Cerebellar nuclear complex (tissue), 1 donor: Measurements from ENCODE around the gene PPP2R5A.
"Not testable (repeated sequence)": the region's sequence is repeated elsewhere in the genome, so short reads cannot be mapped to it uniquely, and the experiment has no call there.

Source experiments
- DNase-seq, 2 experiments: peaks; one replicate each; lab custom pipeline; 2025; lab: John Stamatoyannopoulos, UW

Gene PPP2R5A

GRCh38 chr1:212301580-212301979 is 16.4 kb downstream of the PPP2R5A start:
- DNase-seq = no peak

GRCh38 chr1:212302745-212303383 is 17.7 kb downstream of the PPP2R5A start:
- DNase-seq = no peak

- DNase-seq = no peak
These were observed 20.1 kb downstream of the PPP2R5A start for GRCh38 chr1:212305342-212305741.

- DNase-seq = not testable (repeated sequence)
These were observed 20.8 kb downstream of the PPP2R5A start for GRCh38 chr1:212305984-212306452.

- DNase-seq = no peak
These were observed 24.8 kb downstream of the PPP2R5A start for GRCh38 chr1:212309967-212310366.

GRCh38 chr1:212310383-212310782 is 25.2 kb downstream of the PPP2R5A start:
- no peak for DNase-seq

GRCh38 chr1:212311836-212312497 is 26.8 kb downstream of the PPP2R5A start:
- no peak for DNase-seq

- DNase-seq = no peak
These were observed 28.4 kb downstream of the PPP2R5A start for GRCh38 chr1:212313616-212314015.

GRCh38 chr1:212315184-212315583 is 30.0 kb downstream of the PPP2R5A start:
- DNase-seq = no peak

GRCh38 chr1:212315907-212316306 is 30.7 kb downstream of the PPP2R5A start:
- DNase-seq = no peak

- DNase-seq = no peak
These were observed 32.7 kb downstream of the PPP2R5A start for GRCh38 chr1:212317916-212318315.

GRCh38 chr1:212321031-212321430 is 35.8 kb downstream of the PPP2R5A start:
- DNase-seq = not testable (repeated sequence)

- no peak for DNase-seq
These were observed 37.9 kb downstream of the PPP2R5A start for GRCh38 chr1:212323066-212323465.

GRCh38 chr1:212326541-212326940 is 41.3 kb downstream of the PPP2R5A start:
- no peak for DNase-seq

- DNase-seq = no peak
These were observed 43.0 kb downstream of the PPP2R5A start for GRCh38 chr1:212328248-212328647.

- DNase-seq = no peak
These were observed 43.9 kb downstream of the PPP2R5A start for GRCh38 chr1:212329105-212329504.

GRCh38 chr1:212341090-212341489 is 55.9 kb downstream of the PPP2R5A start:
- no peak for DNase-seq

GRCh38 chr1:212344905-212345304 is 59.7 kb downstream of the PPP2R5A start:
- no peak for DNase-seq

- no peak for DNase-seq
These were observed 61.4 kb downstream of the PPP2R5A start for GRCh38 chr1:212346601-212347000.

- no peak for DNase-seq
These were observed 66.6 kb downstream of the PPP2R5A start for GRCh38 chr1:212351588-212352362.

GRCh38 chr1:212353181-212353580 is 68.0 kb downstream of the PPP2R5A start:
- DNase-seq = no peak

- DNase-seq = no peak
These were observed 69.3 kb downstream of the PPP2R5A start for GRCh38 chr1:212354464-212354863.
